ENCODE data around the gene SLC25A25. TPM values are rescaled to one million over a fixed set of nuclear protein-coding genes. Genes with fewer than 3 reads are reported as not detected.

Gene SLC25A25
- total and polyA plus RNA-seq, 2 of the 8 experiments (the other 6 are each of a cell fraction or from before 2014, with no cell fraction given): 6.5 to 18.5 TPM

DNA sequence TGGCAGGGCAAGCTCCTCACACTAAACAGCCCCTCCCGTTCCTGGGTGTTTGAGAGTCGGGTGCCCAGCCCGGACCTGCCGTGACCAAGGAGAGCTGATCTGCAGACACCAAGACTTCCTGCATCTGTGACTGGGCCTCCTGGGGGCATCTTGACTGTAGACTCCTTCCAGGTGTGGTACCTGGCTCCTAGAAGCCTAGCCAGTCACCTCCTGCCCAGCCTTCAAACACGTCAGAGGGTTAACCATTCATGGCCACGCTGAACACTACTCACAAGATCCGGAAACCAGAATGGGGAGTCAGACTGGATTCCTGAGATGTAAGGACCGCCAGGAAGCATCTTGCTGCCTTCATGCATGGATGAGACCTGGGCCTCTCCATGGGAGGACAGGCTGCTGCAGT, 77.5 kb downstream of the SLC25A25 start:
- Histone ChIP-seq H3K79me2 (ENCODE audit: control insufficient read depth in 1 of 2, insufficient read depth in 2 of 2, low read length in 2 of 2) (no peaks in the 10 kb centered on the region), H4K5ac (ENCODE audit: insufficient read length, low read depth, low read length) (no peak overlapping the region), H4K8ac (ENCODE audit: extremely low read depth, insufficient read depth, low read length) (no peak overlapping the region), H3K79me1 (ENCODE audit: low read depth, low read length) (no peaks in the 10 kb centered on the region), H2BK120ac (replicated peaks; ENCODE audit: low read depth, low read length) (no peak overlapping the region), H3K27ac (ENCODE audit: low read depth, low read length) (no peak overlapping the region), H4K91ac (replicated peaks; ENCODE audit: insufficient read length, low read length) (no peak overlapping the region), H3K4me3 (ENCODE audit: extremely low read depth in 1 of 4, insufficient read depth in 2 of 4, low read depth in 3 of 4, low read length in 4 of 4) (no peak overlapping the region), H2BK12ac (ENCODE audit: low read depth, low read length) (no peak overlapping the region), H3K18ac (ENCODE audit: extremely low read depth, low read length) (no peak overlapping the region), H3K4me2 (ENCODE audit: insufficient read depth in 1 of 2, low read depth in 2 of 2, low read length in 2 of 2) (no peak overlapping the region), H2BK5ac (ENCODE audit: low read depth, low read length) (no peak overlapping the region), H3K56ac (replicated peaks; ENCODE audit: insufficient read length, low read depth, low read length) (no peak overlapping the region), H4K20me1 (replicated peaks in 1 of 2; ENCODE audit: control insufficient read depth in 1 of 2, insufficient read depth in 2 of 2, low read length in 2 of 2) (no peaks in the 10 kb centered on the region), H2AK5ac (ENCODE audit: low read depth, low read length) (no peak overlapping the region), H3K9me3 (ENCODE audit: insufficient read depth in 2 of 2, low read depth in 1 of 2, low read length in 1 of 2) (no peaks in the 10 kb centered on the region), H3K9ac (replicated peaks in 1 of 4; ENCODE audit: extremely low read depth in 1 of 4, low read depth in 3 of 4, low read length in 3 of 4) (no peak overlapping the region), H3K27me3 (replicated peaks in 1 of 4; ENCODE audit: control insufficient read depth in 3 of 4, extremely low read depth in 1 of 4, insufficient read depth in 3 of 4, low read length in 3 of 4) (no peaks in the 10 kb centered on the region), H3K4ac (replicated peaks; ENCODE audit: insufficient read length, low read depth, low read length) (no peak overlapping the region), H3K4me1 (replicated peaks in 1 of 4; ENCODE audit: control insufficient read depth in 3 of 4, insufficient read depth in 4 of 4, low read length in 3 of 4) (peaks cover 0 to 4% (median under 1%) of the 10 kb centered on the region in 4 experiments; a peak in 5 of 7 replicates), H3K36me3 (ENCODE audit: control insufficient read depth in 2 of 4, insufficient read depth in 4 of 4, low read length in 3 of 4) (no peaks in the 10 kb centered on the region), H2BK20ac (ENCODE audit: low read length) (no peak overlapping the region), H2BK15ac (ENCODE audit: low read length) (no peak overlapping the region), H3K23me2 (ENCODE audit: low read depth, low read length) (no peaks in the 10 kb centered on the region), H2AFZ (ENCODE audit: low read length) (no peak overlapping the region), H3K23ac (ENCODE audit: insufficient read length) (no peak overlapping the region), H3K14ac (ENCODE audit: insufficient read length) (no peak overlapping the region)
- POLR2A ChIA-PET (ENCODE audit: partially characterized antibody): interaction anchor here (1.0 to 2.5 kb wide), 5 partner anchors 9 to 29 kb away, joined by 3 to 6 read pairs (median 3); no protein-coding TSS in a partner anchor
- CTCF ChIA-PET (ENCODE audit: partially characterized antibody): interaction anchor here (0.6 to 1.9 kb wide), 4 partner anchors 8 to 400 kb away, joined by 3 to 8 read pairs (median 3); no protein-coding TSS in a partner anchor
- TF ChIP-seq CTBP2 (IDR thresholded peaks at IDR 0.05; ENCODE audit: borderline replicate concordance, insufficient read depth, insufficient read length, low read length) (no peak), EZH2 (IDR thresholded peaks at IDR 0.05; ENCODE audit: low read depth, low read length, severe bottlenecking) (no peak)
- FAIRE-seq: no peak
- DNase-seq (ENCODE audit: low read depth in 1 of 2, low spot score in 2 of 2): no peak
- 82% methylated on average over 8 of the region's 8 CpGs; no CpG with 5 or more reads in 1 of the 2 experiments for WGBS, 2 experiments (ENCODE audit: extremely low coverage in 1 of 2, insufficient coverage in 1 of 2, insufficient read length in 1 of 2, insufficient replicate concordance in 2 of 2, low coverage in 1 of 2, low lambda C conversion rate in 2 of 2, missing lambda C conversion rate in 1 of 2)
